SK-N-SH (cell line): ENCODE data around the gene BCAT1. TPM values are rescaled to one million over a fixed set of nuclear protein-coding genes. Genes with fewer than 3 reads are reported as not detected.

ENCODE experiments used
- CTCF ChIA-PET: fragments of 300-600, 350-600 bp; formaldehyde crosslinking; extraction: SDS; loops from one replicate; lab custom pipeline; 2021; lab: Yijun Ruan, JAX
- POLR2A ChIA-PET: fragments of 350-600 bp; sonication (Branson Sonifier 250); formaldehyde crosslinking; extraction: SDS; loops from one replicate; lab custom pipeline; 2020; ENCODE audit warnings: antibody characterized with exemption, inconsistent platforms; lab: Yijun Ruan, JAX
- DNase-seq: peaks from one replicate; pipeline ENCODE4 v3.0.0; 2012
- H2AFZ ChIP-seq: fragments of 200-600 bp; sonication (generic); 2 replicates; pipeline ENCODE4 v1.8.1; 2016; ENCODE audit warnings: antibody characterized with exemption, mild to moderate bottlenecking, low read depth
- H3F3A ChIP-seq: fragments of 200-600 bp; sonication (generic); replicated peaks from 2 replicates; pipeline ENCODE3; 2016; ENCODE audit warnings: antibody characterized with exemption, mild to moderate bottlenecking; ENCODE audit not compliant: insufficient read depth
- H3K27ac ChIP-seq, 2 experiments: fragments of 200-500 bp in 1 of 2; fragments of 200-600 bp in 1 of 2; sonication (Bioruptor generic) in 1 of 2; sonication (generic), shearing (Covaris generic) in 1 of 2; 2 replicates each; pipeline versions ENCODE4 v1.5.1 to v1.6.1; 2014 to 2016; ENCODE audit warnings: low read depth in 2 of 2, inconsistent platforms in 1 of 2, low read length in 1 of 2, mild to moderate bottlenecking in 1 of 2, mixed read lengths in 1 of 2
- H3K27me3 ChIP-seq: fragments of 200-600 bp; sonication (generic), shearing (Covaris generic); 2 replicates; pipeline ENCODE4 v1.6.1; 2016; ENCODE audit warnings: mixed run types; ENCODE audit not compliant: insufficient read depth
- H3K36me3 ChIP-seq, 2 experiments: fragments of 200-500 bp in 1 of 2; fragments of 200-600 bp in 1 of 2; sonication (Bioruptor generic) in 1 of 2; sonication (generic) in 1 of 2; replicated peaks in 1 of 2; 2 replicates each; pipeline versions ENCODE3 to v1.5.1; 2014 to 2016; ENCODE audit warnings: low read length in 1 of 2, mild to moderate bottlenecking in 1 of 2; ENCODE audit not compliant: insufficient read depth in 2 of 2, control insufficient read depth in 1 of 2
- H3K4me1 ChIP-seq, 2 experiments: fragments of 200-500 bp in 1 of 2; fragments of 200-600 bp in 1 of 2; sonication (Bioruptor generic) in 1 of 2; sonication (generic), shearing (Covaris generic) in 1 of 2; 2 replicates each; pipeline versions ENCODE4 v1.5.1 to v1.6.1; 2014 to 2016; ENCODE audit warnings: low read depth in 1 of 2, low read length in 1 of 2, mixed run types in 1 of 2; ENCODE audit not compliant: insufficient read depth in 2 of 2, control insufficient read depth in 1 of 2
- H3K4me2 ChIP-seq: fragments of 200-600 bp; sonication (generic), shearing (Covaris generic); 2 replicates; pipeline ENCODE4 v1.6.1; 2017; ENCODE audit warnings: mixed run types
- H3K4me3 ChIP-seq, 2 experiments: fragments of 200-500 bp in 1 of 2; fragments of 200-600 bp in 1 of 2; sonication (Bioruptor generic) in 1 of 2; sonication (generic), shearing (Covaris generic) in 1 of 2; 2 replicates each; pipeline versions ENCODE4 v1.5.1 to v1.8.1; 2014 to 2016; ENCODE audit warnings: low read depth in 2 of 2, inconsistent platforms in 1 of 2, low read length in 1 of 2, mild to moderate bottlenecking in 1 of 2, mixed read lengths in 1 of 2, moderate library complexity in 1 of 2
- H3K79me2 ChIP-seq: fragments of 200-600 bp; sonication (generic); 2 replicates; pipeline ENCODE4 v1.8.1; 2017; ENCODE audit warnings: mild to moderate bottlenecking; ENCODE audit not compliant: insufficient read depth
- H3K9ac ChIP-seq: fragments of 200-600 bp; sonication (generic); 2 replicates; pipeline ENCODE4 v1.6.1; 2017; ENCODE audit warnings: mixed run types
- H3K9me2 ChIP-seq: fragments of 200-600 bp; sonication (generic); 2 replicates; pipeline ENCODE4 v1.6.1; 2017; ENCODE audit warnings: mixed run types
- H3K9me3 ChIP-seq: fragments of 200-600 bp; sonication (generic); 2 replicates; pipeline ENCODE4 v1.6.1; 2017; ENCODE audit warnings: mixed run types, mild to moderate bottlenecking, moderate library complexity
- H4K20me1 ChIP-seq: fragments of 200-600 bp; sonication (generic); 2 replicates; pipeline ENCODE4 v1.6.1; 2017; ENCODE audit warnings: mild to moderate bottlenecking, mixed run types; ENCODE audit not compliant: insufficient read depth
- ELF1 ChIP-seq: IDR thresholded peaks from 2 replicates; pipeline ENCODE4 v1.4.0; 2012
- EP300 ChIP-seq, 2 experiments: IDR thresholded peaks; 2 replicates each; pipeline versions ENCODE4 v1.4.0 to v1.6.1; 2012; ENCODE audit warnings: borderline replicate concordance in 1 of 2, low read depth in 1 of 2, low read length in 1 of 2
- FOSL2 ChIP-seq: IDR thresholded peaks from 2 replicates; pipeline ENCODE4 v1.4.0; 2012; ENCODE audit warnings: low read depth, mild to moderate bottlenecking, moderate library complexity, borderline replicate concordance
- FOXJ3 ChIP-seq: sonication (generic); formaldehyde crosslinking; IDR thresholded peaks from 2 replicates; pipeline ENCODE4 v1.5.1; 2020; ENCODE audit warnings: mild to moderate bottlenecking, missing genetic modification reagents
- GATA2 ChIP-seq: sonication (generic); formaldehyde crosslinking; IDR thresholded peaks from 2 replicates; pipeline ENCODE4 v1.5.0; 2020; ENCODE audit warnings: mild to moderate bottlenecking, missing genetic modification reagents
- IRF3 ChIP-seq: fragments of 150-350 bp; IDR thresholded peaks from 2 replicates; pipeline ENCODE4 v1.6.1; 2016; ENCODE audit warnings: mild to moderate bottlenecking, low read depth, low read length
- MAX ChIP-seq: IDR thresholded peaks from 2 replicates; pipeline ENCODE4 v1.4.0; 2012; ENCODE audit warnings: low read depth
- NFIC ChIP-seq: IDR thresholded peaks from 2 replicates; pipeline ENCODE4 v1.4.0; 2012; ENCODE audit warnings: borderline replicate concordance
- PBX3 ChIP-seq: IDR thresholded peaks from 2 replicates; pipeline ENCODE4; 2012
- RCOR1 ChIP-seq: fragments of 150-350 bp; IDR thresholded peaks from 2 replicates; pipeline ENCODE4 v1.6.1; 2017; ENCODE audit warnings: antibody characterized with exemption, low read length
- SIN3A ChIP-seq: IDR thresholded peaks from 2 replicates; pipeline ENCODE4 v1.6.1; 2012; ENCODE audit warnings: low read depth, mild to moderate bottlenecking, low read length, moderate library complexity, borderline replicate concordance
- USF2 ChIP-seq: fragments of 150-350 bp; IDR thresholded peaks from 2 replicates; pipeline ENCODE4 v1.6.1; 2017; ENCODE audit warnings: antibody characterized with exemption, low read length, low read depth, borderline replicate concordance
- YY1 ChIP-seq: IDR thresholded peaks from 2 replicates; pipeline ENCODE4 v1.4.0; 2012; ENCODE audit warnings: low read depth, mild to moderate bottlenecking
- ZBTB33 ChIP-seq: IDR thresholded peaks from 2 replicates; pipeline ENCODE4 v1.4.0; 2012; ENCODE audit warnings: low read depth, borderline replicate concordance
- WGBS: methylation state at CpG from one replicate; pipeline ENCODE4 v1.1.6; 2017; ENCODE audit warnings: low lambda C conversion rate; 5-methylcytosine and 5-hydroxymethylcytosine counted together
- polyA plus RNA-seq, 3 experiments: library from polyadenylated mRNA; depleted of rRNA; stranded (reverse); fragments of >200 nt; gene quantifications; 2 replicates each; pipeline ENCODE4 v1.2.3, GENCODE V29; 2012

The BCAT1 gene
- polyA plus RNA-seq, 1 of the 3 experiments (the other 2 are of a cell fraction): 7.7 TPM

GRCh38 chr12:24890048-24890803 is 58.7 kb downstream of the BCAT1 start:
- Histone ChIP-seq H4K20me1 (peaks cover 8% of the 10 kb centered on the region), H3K79me2 (peaks cover 37% of the 10 kb centered on the region), H3K4me2 (no peak overlapping the region), H3K9me3 (no peaks in the 10 kb centered on the region), H2AFZ (no peak overlapping the region), H3K9me2 (no peaks in the 10 kb centered on the region), H3K36me3 (peaks cover 0 to 36% of the 10 kb centered on the region in 2 experiments), H3K4me3 (no peak overlapping the region), H3F3A (peaks cover 14% of the 10 kb centered on the region), H3K9ac (no peak overlapping the region), H3K4me1 (peaks cover 9 to 11% of the 10 kb centered on the region in 2 experiments), H3K27ac (no peak overlapping the region), H3K27me3 (no peaks in the 10 kb centered on the region)
- CTCF ChIA-PET: interaction anchor here (0.8 to 0.9 kb wide), 2 partner anchors 19 to 56 kb away, joined by 3 read pairs; no protein-coding TSS in a partner anchor
- POLR2A ChIA-PET: no interaction called here
- DNase-seq: no peak
- TF ChIP-seq EP300 (IDR thresholded peaks at IDR 0.05; ENCODE audit: borderline replicate concordance in 1 of 2, low read depth in 1 of 2, low read length in 1 of 2) (no peak), SIN3A (no peak), NFIC (no peak), ELF1 (no peak), MAX (no peak), FOXJ3 (CRISPR knock-in tag) (no peak), IRF3 (no peak), FOSL2 (no peak), PBX3 (no peak), GATA2 (no peak), RCOR1 (no peak), YY1 (no peak), USF2 (no peak), ZBTB33 (no peak)
- WGBS: 97% methylated on average over 7 of the region's 7 CpGs
